Mesodermal cell (in vitro differentiated cells): Measurements from ENCODE around the gene VPS4A. TPM values are rescaled to one million over a fixed set of nuclear protein-coding genes. Genes with fewer than 3 reads are reported as not detected.

ENCODE experiments used
- H3K27ac ChIP-seq: 2 replicates; pipeline ENCODE4 v1.7.0; 2013; ENCODE audit warnings: mild to moderate bottlenecking, low read depth, low read length, moderate library complexity; ENCODE audit not compliant: severe bottlenecking
- H3K36me3 ChIP-seq: 2 replicates; pipeline ENCODE4 v1.7.1; 2013; ENCODE audit warnings: mild to moderate bottlenecking, low read length, moderate library complexity; ENCODE audit not compliant: control insufficient read depth, insufficient read depth
- H3K4me1 ChIP-seq: one replicate; pipeline ENCODE4 v1.7.1; 2013; ENCODE audit warnings: mild to moderate bottlenecking, low read length; ENCODE audit not compliant: insufficient read depth, control insufficient read depth, poor library complexity, severe bottlenecking
- H3K4me3 ChIP-seq: 2 replicates; pipeline ENCODE4 v1.7.0; 2013; ENCODE audit warnings: low read length, control low read depth, mild to moderate bottlenecking; ENCODE audit not compliant: insufficient read depth, poor library complexity, severe bottlenecking; ENCODE audit errors: extremely low read depth
- H3K9me3 ChIP-seq: 2 replicates; pipeline ENCODE4 v1.7.1; 2013; ENCODE audit warnings: mild to moderate bottlenecking, low read length, moderate library complexity; ENCODE audit not compliant: control insufficient read depth
- WGBS, 2 experiments: methylation state at CpG; one replicate each; pipeline ENCODE4 v1.1.5; 2013; ENCODE audit warnings: missing lambda C conversion rate in 2 of 2; ENCODE audit not compliant: insufficient coverage in 2 of 2; 5-methylcytosine and 5-hydroxymethylcytosine counted together
- polyA plus RNA-seq, 2 experiments: library from polyadenylated mRNA; stranded (reverse); fragments of 50-300 nt; gene quantifications; one replicate each; pipeline ENCODE4 v1.2.3, GENCODE V29; 2013

Gene VPS4A
- polyA plus RNA-seq (2013, experiment 1 of 2) = 32.3 TPM
- polyA plus RNA-seq (2013, experiment 2 of 2) = 28.0 TPM

GRCh38 chr16:69310653-69311532 lies at the start of gene VPS4A:
VPS4A (plus strand) TSS chr16:69311350; CDS start chr16:69311512, 162 bp downstream.
- H3K27ac ChIP-seq = peak within 1 kb of the TSS; percentile 55

DNA sequence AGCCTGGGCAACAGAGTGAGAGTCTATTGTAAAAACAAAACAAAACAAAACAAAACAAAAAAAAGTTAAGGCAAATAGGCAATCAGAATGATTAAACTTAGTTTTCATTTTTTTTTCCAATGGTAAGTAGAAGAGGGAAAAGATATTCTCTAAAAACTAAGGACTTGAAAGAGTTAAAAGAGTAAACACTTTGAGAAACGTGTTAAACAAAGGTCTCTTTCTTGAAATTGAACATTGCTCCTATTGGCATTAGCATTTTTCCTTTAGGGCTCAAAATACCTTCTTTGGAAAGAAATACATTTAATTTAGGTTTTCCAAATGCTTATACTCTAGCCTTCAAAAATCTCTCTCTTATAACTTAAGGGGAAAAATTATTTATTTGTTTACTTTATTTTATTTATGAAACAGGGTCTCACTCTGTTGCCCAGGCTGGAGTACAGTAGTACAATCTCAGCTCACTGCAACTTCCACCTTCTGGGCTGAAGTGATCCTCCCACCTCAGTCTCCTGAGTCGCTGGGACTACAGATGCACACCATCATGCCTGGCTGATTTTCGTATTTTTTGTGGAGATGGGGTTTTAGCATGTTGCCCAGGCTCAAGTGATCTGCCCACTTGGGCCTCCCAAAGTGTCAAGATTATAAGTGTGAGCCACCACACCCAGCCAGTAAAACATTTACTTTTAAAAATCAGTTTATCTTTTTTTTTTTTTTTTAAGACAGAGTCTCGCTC lies 44.7 kb upstream of the VPS4A start:
- H3K4me1 ChIP-seq = no peaks in the 10 kb centered on the region
- no peak overlapping the region for H3K4me3 ChIP-seq
- H3K9me3 ChIP-seq = no peaks in the 10 kb centered on the region
- 86 to 100% methylated on average over 1 to 3 of the region's 4 CpGs for WGBS, 2 experiments
- peaks cover 32% of the 10 kb centered on the region for H3K36me3 ChIP-seq
- no peak overlapping the region for H3K27ac ChIP-seq

More at GRCh38 chr16:69310653-69311532, at the start of gene VPS4A:
- peak within 1 kb of the TSS; percentile 78 for H3K4me3 ChIP-seq
- H3K9me3 ChIP-seq = no peaks in the 10 kb centered on the region
- WGBS, 2 experiments = 8 to 18% methylated on average over 39 to 52 of the region's 70 CpGs
- H3K36me3 ChIP-seq = peaks cover 23% of the 10 kb centered on the region
- H3K4me1 ChIP-seq = no peaks in the 10 kb centered on the region

GRCh38 chr16:69267633-69268032 lies 43.5 kb upstream of the VPS4A start:
- 94 to 100% methylated on average over 2 of the region's 4 CpGs for WGBS, 2 experiments
- Histone ChIP-seq H3K27ac (no peak overlapping the region), H3K4me1 (no peaks in the 10 kb centered on the region), H3K9me3 (no peaks in the 10 kb centered on the region), H3K4me3 (no peak overlapping the region), H3K36me3 (peaks cover 31% of the 10 kb centered on the region)

- no peak overlapping the region for H3K4me3 ChIP-seq
- H3K9me3 ChIP-seq = no peaks in the 10 kb centered on the region
- no CpG with 5 or more reads among the region's 3 CpGs for WGBS, 2 experiments
- no peak overlapping the region for H3K27ac ChIP-seq
- H3K4me1 ChIP-seq = no peaks in the 10 kb centered on the region
- H3K36me3 ChIP-seq = peaks cover 18% of the 10 kb centered on the region
Measured at GRCh38 chr16:69270395-69270794, 40.8 kb upstream of the VPS4A start.

DNA sequence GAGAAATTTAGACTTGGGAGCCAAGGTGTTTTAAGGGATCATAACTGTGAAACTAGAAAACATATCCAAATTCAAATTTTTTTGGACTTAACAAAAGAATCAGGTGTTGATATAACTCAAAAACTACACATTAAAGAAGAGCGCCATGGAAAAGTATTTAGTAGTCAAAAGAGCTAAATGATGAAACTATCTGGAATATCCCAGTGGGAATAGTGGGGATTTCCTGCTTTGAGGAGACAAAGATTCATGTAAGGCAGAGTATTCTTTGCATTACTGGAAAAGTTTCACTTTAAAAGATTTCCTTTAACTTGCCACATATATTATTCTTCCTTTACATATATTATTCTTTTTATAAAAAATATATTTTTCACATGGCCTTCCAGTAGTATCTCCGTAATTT lies 40.3 kb upstream of the VPS4A start:
- no peaks in the 10 kb centered on the region for H3K4me1 ChIP-seq
- no peak overlapping the region for H3K4me3 ChIP-seq
- peaks cover 18% of the 10 kb centered on the region for H3K36me3 ChIP-seq
- no peaks in the 10 kb centered on the region for H3K9me3 ChIP-seq
- WGBS, 2 experiments = no CpG with 5 or more reads among the region's 2 CpGs
- H3K27ac ChIP-seq = no peak overlapping the region

- no peaks in the 10 kb centered on the region for H3K4me1 ChIP-seq
- no peak overlapping the region for H3K4me3 ChIP-seq
- H3K9me3 ChIP-seq = no peaks in the 10 kb centered on the region
- 88 to 100% methylated on average over 1 of the region's 4 CpGs for WGBS, 2 experiments
- H3K27ac ChIP-seq = no peak overlapping the region
- H3K36me3 ChIP-seq = peaks cover 21% of the 10 kb centered on the region
Measured at GRCh38 chr16:69273009-69273408, 38.1 kb upstream of the VPS4A start.

- Histone ChIP-seq H3K9me3 (no peaks in the 10 kb centered on the region), H3K4me1 (no peaks in the 10 kb centered on the region), H3K36me3 (peaks cover 19% of the 10 kb centered on the region), H3K27ac (no peak overlapping the region), H3K4me3 (no peak overlapping the region)
- 92 to 100% methylated on average over 1 to 2 of the region's 4 CpGs for WGBS, 2 experiments
Measured at GRCh38 chr16:69274699-69275235, 36.4 kb upstream of the VPS4A start.

DNA sequence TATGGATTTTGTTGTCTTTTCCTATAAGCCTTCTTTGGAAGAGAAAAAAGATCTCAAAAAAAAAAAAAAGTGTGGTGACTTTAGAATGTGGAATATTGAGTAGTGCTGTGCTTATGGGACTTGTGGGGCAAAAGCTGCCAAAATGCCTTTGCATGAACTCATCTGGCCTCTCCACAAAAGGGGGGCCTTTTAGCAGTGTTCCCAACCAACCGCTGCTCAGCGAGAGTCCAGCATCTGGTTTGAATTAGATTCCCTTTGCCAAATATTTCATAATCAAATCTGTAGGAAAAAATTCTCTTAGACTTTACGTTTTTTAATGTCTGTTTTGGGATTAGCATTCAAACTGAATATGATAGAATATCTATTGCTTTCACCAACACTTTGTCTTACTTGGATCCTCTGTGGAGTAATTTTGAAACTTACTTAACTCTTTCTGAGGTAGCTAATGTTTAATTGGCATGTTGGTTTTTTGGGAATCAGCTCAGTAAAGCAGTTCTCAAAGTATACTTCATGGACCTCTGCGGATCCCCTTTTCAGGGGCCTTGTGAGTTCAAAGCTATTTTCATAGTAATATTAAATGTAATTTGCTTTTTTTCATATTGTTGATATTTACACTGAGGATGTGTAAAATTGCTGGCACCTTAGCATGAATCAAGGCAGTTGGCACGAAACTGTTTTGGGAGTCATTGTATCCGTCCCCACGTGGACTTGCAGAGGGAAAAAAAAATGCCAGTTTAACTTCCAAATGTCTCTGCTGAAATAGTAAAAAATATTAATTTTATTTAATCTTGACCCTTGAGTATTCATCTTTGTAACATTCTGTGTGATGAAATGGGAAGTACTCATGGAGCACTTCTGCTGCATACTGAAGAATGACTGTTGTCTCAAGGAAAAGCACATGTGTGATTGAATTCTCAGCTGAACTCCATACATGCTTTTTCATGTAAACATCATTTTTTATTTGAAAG lies 34.7 kb upstream of the VPS4A start:
- H3K4me1 ChIP-seq = no peaks in the 10 kb centered on the region
- H3K27ac ChIP-seq = no peak overlapping the region
- H3K4me3 ChIP-seq = no peak overlapping the region
- H3K9me3 ChIP-seq = no peaks in the 10 kb centered on the region
- H3K36me3 ChIP-seq = peaks cover 11% of the 10 kb centered on the region
- WGBS, 2 experiments = 90% methylated on average over 2 of the region's 7 CpGs; no CpG with 5 or more reads in 1 of the 2 experiments

DNA sequence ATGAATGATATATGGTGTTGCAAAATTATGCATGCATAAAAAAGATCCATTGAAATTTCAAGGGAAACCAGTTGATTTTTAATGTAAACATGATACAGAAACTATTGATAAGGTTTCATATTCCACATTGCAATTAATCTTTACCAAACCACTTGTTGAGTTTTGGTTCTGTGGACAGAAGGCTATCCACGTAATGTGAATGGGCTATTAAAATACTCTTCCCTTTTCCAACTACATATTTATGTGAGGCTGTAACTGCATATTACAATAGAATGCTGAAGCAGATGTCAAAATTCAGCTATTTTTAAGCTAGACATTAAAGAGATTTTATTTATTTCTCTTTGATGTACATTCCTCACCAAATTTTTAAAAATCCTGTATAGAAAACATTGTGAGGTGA lies 33.7 kb upstream of the VPS4A start:
- H3K27ac ChIP-seq = no peak overlapping the region
- no peak overlapping the region for H3K4me3 ChIP-seq
- H3K9me3 ChIP-seq = no peaks in the 10 kb centered on the region
- no CpG with 5 or more reads among the region's 1 CpG for WGBS, 2 experiments
- no peaks in the 10 kb centered on the region for H3K4me1 ChIP-seq
- peaks cover 4% of the 10 kb centered on the region for H3K36me3 ChIP-seq

GRCh38 chr16:69283851-69284250 lies 27.3 kb upstream of the VPS4A start:
- no peaks in the 10 kb centered on the region for H3K9me3 ChIP-seq
- H3K4me1 ChIP-seq = peaks cover 10% of the 10 kb centered on the region
- H3K36me3 ChIP-seq = peaks cover 25% of the 10 kb centered on the region
- H3K27ac ChIP-seq = no peak overlapping the region
- H3K4me3 ChIP-seq = no peak overlapping the region
- WGBS, 2 experiments = 89 to 94% methylated on average over 2 to 4 of the region's 4 CpGs
